CD4-positive, alpha-beta T cell (primary cell): ENCODE results near the gene STK35. TPM values are rescaled to one million over a fixed set of nuclear protein-coding genes. Genes with fewer than 3 reads are reported as not detected.

Source experiments
- ATAC-seq: fragments of 200-7000 bp; cut with Tn5 transposase; one replicate; pipeline ENCODE4 v1.10.0; 2022; ENCODE audit warnings: mild to moderate bottlenecking; ENCODE audit not compliant: poor library complexity
- CTCF ChIA-PET: fragments of 350-600 bp; sonication (Branson Sonifier 250); formaldehyde crosslinking; loops from one replicate; lab custom pipeline; 2021; ENCODE audit warnings: antibody characterized with exemption, inconsistent platforms; lab: Charles Lee
- POLR2A ChIA-PET: fragments of 350-600 bp; sonication (Branson Sonifier 250); formaldehyde crosslinking; loops from one replicate; lab custom pipeline; 2021; ENCODE audit warnings: antibody characterized with exemption, inconsistent platforms; lab: Charles Lee
- DNase-seq, 14 experiments: peaks; one replicate each; pipeline ENCODE4 v3.0.0-alpha.2; 2013 to 2020; ENCODE audit warnings: mixed read lengths in 2 of 14
- H3K27ac ChIP-seq, 2 donors: one replicate each; pipeline versions ENCODE4 v1.5.1 to v1.7.0; 2013; ENCODE audit warnings: low read length in 2 of 2, low read depth in 1 of 2, mild to moderate bottlenecking in 1 of 2
- H3K27me3 ChIP-seq, 2 experiments: 1 replicate in 1 of 2; 2 replicates in 1 of 2; pipeline versions ENCODE4 v1.6.1 to v1.7.0; 2013; ENCODE audit warnings: low read length in 2 of 2, control low read depth in 1 of 2, mild to moderate bottlenecking in 1 of 2, moderate library complexity in 1 of 2; ENCODE audit not compliant: insufficient read depth in 2 of 2, control insufficient read depth in 1 of 2
- H3K36me3 ChIP-seq: one replicate; pipeline ENCODE4 v1.6.1; 2013; ENCODE audit warnings: low read length, control low read depth; ENCODE audit not compliant: insufficient read depth
- H3K4me1 ChIP-seq: one replicate; pipeline ENCODE4 v1.6.1; 2013; ENCODE audit warnings: low read length, control low read depth; ENCODE audit not compliant: insufficient read depth
- H3K4me3 ChIP-seq: one replicate; pipeline ENCODE4 v1.5.1; 2013; ENCODE audit warnings: mild to moderate bottlenecking, low read length, moderate library complexity
- H3K9me3 ChIP-seq, 2 experiments: 1 replicate in 1 of 2; 2 replicates in 1 of 2; pipeline versions ENCODE4 v1.6.1 to v1.7.0; 2013; ENCODE audit warnings: low read length in 2 of 2, mild to moderate bottlenecking in 2 of 2, control low read depth in 1 of 2, moderate library complexity in 1 of 2; ENCODE audit not compliant: control insufficient read depth in 1 of 2, insufficient read depth in 1 of 2
- H3K27ac Mint-ChIP-seq: one replicate; pipeline ENCODE4 v1.8.0; 2020; ENCODE audit warnings: mixed read lengths
- H3K27me3 Mint-ChIP-seq: one replicate; pipeline ENCODE4 v1.8.0; 2021; ENCODE audit warnings: mixed read lengths
- H3K36me3 Mint-ChIP-seq: one replicate; pipeline ENCODE4 v1.8.0; 2021; ENCODE audit warnings: low read depth, mixed read lengths
- H3K4me1 Mint-ChIP-seq: one replicate; pipeline ENCODE4 v1.8.0; 2021; ENCODE audit warnings: low read depth, mixed read lengths
- H3K4me3 Mint-ChIP-seq: one replicate; pipeline ENCODE4 v1.8.0; 2020; ENCODE audit warnings: mild to moderate bottlenecking, mixed read lengths
- H3K9me3 Mint-ChIP-seq: one replicate; pipeline ENCODE4 v1.8.0; 2020; ENCODE audit warnings: mixed read lengths
- CTCF ChIP-seq: fragments of 200-600 bp; IDR thresholded peaks from one replicate; pipeline ENCODE4 v1.8.0; 2022; ENCODE audit warnings: antibody characterized with exemption, mild to moderate bottlenecking
- intact Hi-C, 2 experiments: fragments of 100-400 bp; cut with DNase I in 1 of 2; cut with micrococcal nuclease in 1 of 2; formaldehyde crosslinking; loops; one replicate each; pipeline versions ENCODE4 v1.15.1 to v1.9.0; 2023 to 2025; cut with DNase I, micrococcal nuclease
- total RNA-seq, 174 experiments: library from RNA in 2 of 174; stranded (reverse) in 2 of 174; gene quantifications; one replicate each; pipeline ENCODE4 v1.2.3 and lab custom pipeline; 2021 to 2026

Gene STK35
- total RNA-seq, 2 experiments from 2014 or later = 18.9 to 19.6 TPM

GRCh38 chr20:2162823-2163166 lies 61.2 kb downstream of the STK35 start:
- ChIA-PET POLR2A (no interaction called here), CTCF (interaction anchor here (1.0 kb wide), 1 partner anchor 10 kb away, joined by 4 read pairs; no protein-coding TSS in a partner anchor)
- H3K27me3 ChIP-seq = no peaks in the 10 kb centered on the region
- intact Hi-C loops = no loop called here
- H3K36me3 ChIP-seq = no peaks in the 10 kb centered on the region
- Mint-ChIP-seq H3K27ac (no peak overlapping the region), H3K9me3 (no peaks in the 10 kb centered on the region), H3K27me3 (no peaks in the 10 kb centered on the region), H3K36me3 (no peaks in the 10 kb centered on the region), H3K4me1 (no peaks in the 10 kb centered on the region), H3K4me3 (no peak overlapping the region)
- H3K4me3 ChIP-seq = no peak overlapping the region
- no peak for TF ChIP-seq CTCF
- no peaks in the 10 kb centered on the region for H3K4me1 ChIP-seq
- no peaks in the 10 kb centered on the region for H3K9me3 ChIP-seq
- H3K27ac ChIP-seq = no peak overlapping the region
- ATAC-seq (no peak), DNase-seq (no peak)

DNA sequence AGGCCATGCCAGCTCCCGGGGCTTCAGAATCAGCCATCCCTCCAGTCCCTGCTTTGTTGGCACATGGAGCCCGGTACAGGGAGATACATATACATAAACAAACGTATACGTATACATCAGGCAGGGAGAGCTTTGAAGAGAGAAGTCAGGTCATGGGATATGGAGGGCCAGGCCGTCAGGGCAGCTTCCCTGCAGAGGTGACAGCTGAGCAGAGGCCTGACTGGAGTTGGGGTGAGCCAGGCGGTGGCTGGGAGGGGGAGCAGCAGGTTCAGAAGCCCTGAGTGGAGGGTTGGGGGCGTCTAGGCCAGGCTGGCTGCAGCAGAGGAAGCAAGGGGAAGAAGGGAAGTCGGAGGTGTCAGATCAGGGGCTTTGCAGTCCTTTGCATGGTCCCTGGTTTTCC lies 61.7 kb downstream of the STK35 start:
- Histone ChIP-seq H3K4me3 (no peak overlapping the region), H3K9me3 (no peaks in the 10 kb centered on the region), H3K4me1 (no peaks in the 10 kb centered on the region), H3K36me3 (no peaks in the 10 kb centered on the region), H3K27me3 (no peaks in the 10 kb centered on the region), H3K27ac (no peak overlapping the region)
- no peak overlapping the region for H3K4me3 Mint-ChIP-seq
- no peaks in the 10 kb centered on the region for H3K4me1 Mint-ChIP-seq
- ATAC-seq (no peak), DNase-seq (no peak)
- POLR2A ChIA-PET = no interaction called here
- no peaks in the 10 kb centered on the region for H3K36me3 Mint-ChIP-seq
- H3K9me3 Mint-ChIP-seq = no peaks in the 10 kb centered on the region
- TF ChIP-seq CTCF = no peak
- CTCF ChIA-PET = no interaction called here
- H3K27me3 Mint-ChIP-seq = no peaks in the 10 kb centered on the region
- intact Hi-C loops = no loop called here
- H3K27ac Mint-ChIP-seq = no peak overlapping the region

DNA sequence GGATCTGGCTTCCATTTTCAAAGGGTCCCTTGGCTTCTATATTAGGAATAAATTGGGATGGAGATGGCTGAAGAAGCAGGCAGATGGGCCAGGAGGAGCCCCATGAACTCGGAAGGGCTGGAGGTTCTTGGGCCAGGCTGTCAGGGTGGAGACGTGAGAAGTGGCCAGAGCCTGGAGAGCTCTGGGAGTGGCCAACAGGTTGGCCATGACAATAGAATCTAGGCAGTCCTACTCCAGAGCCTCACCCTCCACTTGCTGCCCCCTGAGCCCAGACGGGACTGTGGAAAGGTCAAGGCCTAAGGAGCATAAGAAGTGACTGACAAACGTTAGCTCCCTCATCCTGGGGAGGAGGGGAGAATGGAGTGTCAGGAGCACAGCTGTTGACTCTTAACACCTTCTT lies 62.1 kb downstream of the STK35 start:
- ATAC-seq = no peak
- CTCF ChIA-PET = no interaction called here
- Histone ChIP-seq H3K9me3 (no peaks in the 10 kb centered on the region), H3K36me3 (no peaks in the 10 kb centered on the region), H3K27me3 (no peaks in the 10 kb centered on the region), H3K4me1 (no peaks in the 10 kb centered on the region), H3K27ac (no peak overlapping the region), H3K4me3 (no peak overlapping the region)
- Mint-ChIP-seq H3K36me3 (no peaks in the 10 kb centered on the region), H3K27me3 (no peaks in the 10 kb centered on the region), H3K9me3 (no peaks in the 10 kb centered on the region), H3K4me3 (no peak overlapping the region), H3K27ac (no peak overlapping the region), H3K4me1 (no peaks in the 10 kb centered on the region)
- intact Hi-C loops = no loop called here
- DNase-seq = no peak
- POLR2A ChIA-PET = no interaction called here
- TF ChIP-seq CTCF = no peak
